ENCODE measurements around the gene BCO2. TPM values are rescaled to one million over a fixed set of nuclear protein-coding genes. Genes with fewer than 3 reads are reported as not detected.

BCO2 gene
- total and polyA plus RNA-seq, 11 donors, result 51.8 to 126 (median 80.7) TPM

GRCh38 chr11:112166562-112166961, 8.8 kb upstream of the BCO2 start:
- H3K27me3 ChIP-seq, result no peaks in the 10 kb centered on the region
- no peak overlapping the region for H3K27ac ChIP-seq
- TF ChIP-seq POLR2A (IDR thresholded peaks at IDR 0.05), result no peak
- TF ChIP-seq CTCF (IDR thresholded peaks at IDR 0.05), result no peak
- H3K9me3 ChIP-seq, result no peaks in the 10 kb centered on the region
- ATAC-seq (no peak), DNase-seq (no peak)
- H3K4me3 ChIP-seq, result no peak overlapping the region
- intact Hi-C loops (cut with DNase I), result loop anchor here in 2 of 10 donors (10.0 kb wide), 1 partner anchor 52 kb away; no protein-coding TSS in a partner anchor
- H3K4me1 ChIP-seq, result peaks cover 0 to 6% (median 0%) of the 10 kb centered on the region in 12 donors
- no peaks in the 10 kb centered on the region for H3K36me3 ChIP-seq
- WGBS, 4 donors, result 70 to 77% (median 72%) methylated on average over 8 of the region's 8 CpGs

GRCh38 chr11:112167145-112167544, 8.2 kb upstream of the BCO2 start, which contains the start of gene TEX12:
TSS of gene TEX12 (plus strand) at chr11:112167372. CDS start at chr11:112169269, 1,897 bp downstream.
- intact Hi-C loops (cut with DNase I), result loop anchor here in 2 of 10 donors (10.0 kb wide), 1 partner anchor 52 kb away; no protein-coding TSS in a partner anchor
- DNase-seq, result no peak
- no peak for ATAC-seq
- Histone ChIP-seq H3K27ac (no peak within 1 kb of the TSS), H3K4me1 (peaks cover 0 to 6% (median 0%) of the 10 kb centered on the region in 12 donors), H3K27me3 (no peaks in the 10 kb centered on the region), H3K4me3 (no peak within 1 kb of the TSS), H3K36me3 (no peaks in the 10 kb centered on the region), H3K9me3 (no peaks in the 10 kb centered on the region)
- no peak for TF ChIP-seq CTCF (IDR thresholded peaks at IDR 0.05)
- TF ChIP-seq POLR2A (IDR thresholded peaks at IDR 0.05), result no peak
- 74 to 86% (median 82%) methylated on average over 25 of the region's 25 CpGs for WGBS, 4 donors

GRCh38 chr11:112172362-112172994, 2.8 kb upstream of the BCO2 start:
- ATAC-seq (no peak), DNase-seq (no peak)
- Histone ChIP-seq H3K4me1 (peaks cover 0 to 18% (median 6%) of the 10 kb centered on the region in 12 donors), H3K9me3 (no peaks in the 10 kb centered on the region), H3K27me3 (no peaks in the 10 kb centered on the region), H3K27ac (peak overlapping the region in 9 of 12 donors; percentile 15 to 66 (median 46)), H3K4me3 (no peak overlapping the region), H3K36me3 (no peaks in the 10 kb centered on the region)
- 48 to 59% (median 54%) methylated on average over 2 of the region's 2 CpGs for WGBS, 4 donors
- intact Hi-C loops (cut with DNase I), result loop anchor here in 3 of 10 donors (5.0 to 10.0 kb wide), 2 partner anchors 55 to 58 kb away; no protein-coding TSS in a partner anchor
- TF ChIP-seq POLR2A (IDR thresholded peaks at IDR 0.05) (no peak), CTCF (IDR thresholded peaks at IDR 0.05) (no peak)

- intact Hi-C loops (cut with DNase I), result loop anchor here in 3 of 10 donors (5.0 to 10.0 kb wide), 2 partner anchors 56 to 58 kb away; no protein-coding TSS in a partner anchor
- no peaks in the 10 kb centered on the region for H3K9me3 ChIP-seq
- DNase-seq, result peak in 2 of 5 donors; percentile 53 to 55
- ATAC-seq, result peak in 3 of 4 donors; percentile 48 to 52 (median 49)
- peaks cover 0 to 18% (median 6%) of the 10 kb centered on the region in 12 donors for H3K4me1 ChIP-seq
- WGBS, 4 donors, result 51 to 57% (median 52%) methylated on average over 3 of the region's 3 CpGs
- H3K36me3 ChIP-seq, result no peaks in the 10 kb centered on the region
- H3K27me3 ChIP-seq, result no peaks in the 10 kb centered on the region
- no peak overlapping the region for H3K4me3 ChIP-seq
- TF ChIP-seq POLR2A (IDR thresholded peaks at IDR 0.05), result no peak
- no peak for TF ChIP-seq CTCF (IDR thresholded peaks at IDR 0.05)
- H3K27ac ChIP-seq, result peak overlapping the region in 10 of 12 donors; percentile 7 to 66 (median 40)
Measured at GRCh38 chr11:112173152-112173551, 2.2 kb upstream of the BCO2 start.

All from heart left ventricle (tissue), 16 donors.